VCaP (cell line): ENCODE data around the gene ARHGEF11.

ENCODE experiments used
- H3K27ac ChIP-seq: fragments of 450-650 bp; 2 replicates; pipeline ENCODE4 v1.5.1; 2017
- TF ChIP-seq, protein P1 (sequence below): fragments of 450-650 bp; conservative IDR thresholded peaks from 2 replicates; pipeline ENCODE4 v1.5.1; 2017; ENCODE audit warnings: mild to moderate bottlenecking, moderate library complexity

ARHGEF11 gene

DNA sequence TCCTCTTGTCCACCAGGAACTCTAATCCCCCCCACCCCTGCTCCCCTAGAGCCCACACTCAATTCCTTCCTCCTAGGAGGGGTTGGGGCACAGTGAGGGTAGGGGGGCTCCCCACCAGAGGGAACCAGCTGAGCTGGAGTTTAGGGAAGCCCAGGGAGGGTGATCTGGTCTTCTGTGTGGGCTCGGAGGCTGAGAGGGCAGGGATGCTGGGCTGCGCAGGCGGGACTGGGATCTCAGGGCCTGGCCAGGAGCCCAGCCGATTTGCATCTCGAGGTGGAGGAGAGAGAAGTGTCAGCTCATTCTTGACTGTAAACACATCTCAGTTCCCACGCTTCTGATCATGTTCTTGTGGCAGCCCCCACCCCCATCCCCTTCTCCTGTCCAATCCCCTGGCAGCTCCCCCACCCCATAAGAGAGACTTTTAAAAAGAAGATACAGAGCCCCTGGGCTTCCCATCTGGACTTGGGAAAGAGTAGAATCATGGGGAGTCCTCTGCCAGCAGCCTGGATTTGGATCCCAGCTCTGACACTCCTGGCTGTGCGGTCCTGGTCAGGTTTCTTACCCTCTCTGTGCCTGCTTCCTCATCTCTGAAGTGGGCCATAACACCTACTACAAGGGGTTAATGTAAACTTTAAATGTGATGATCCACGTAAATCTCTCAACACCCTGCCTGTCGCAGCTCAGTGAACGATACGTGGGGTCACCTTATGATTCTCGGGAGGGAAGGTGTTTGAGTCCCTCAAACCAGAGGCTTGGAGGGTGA is 145.4 kb downstream of the ARHGEF11 start:
- TF ChIP-seq, protein P1, sequence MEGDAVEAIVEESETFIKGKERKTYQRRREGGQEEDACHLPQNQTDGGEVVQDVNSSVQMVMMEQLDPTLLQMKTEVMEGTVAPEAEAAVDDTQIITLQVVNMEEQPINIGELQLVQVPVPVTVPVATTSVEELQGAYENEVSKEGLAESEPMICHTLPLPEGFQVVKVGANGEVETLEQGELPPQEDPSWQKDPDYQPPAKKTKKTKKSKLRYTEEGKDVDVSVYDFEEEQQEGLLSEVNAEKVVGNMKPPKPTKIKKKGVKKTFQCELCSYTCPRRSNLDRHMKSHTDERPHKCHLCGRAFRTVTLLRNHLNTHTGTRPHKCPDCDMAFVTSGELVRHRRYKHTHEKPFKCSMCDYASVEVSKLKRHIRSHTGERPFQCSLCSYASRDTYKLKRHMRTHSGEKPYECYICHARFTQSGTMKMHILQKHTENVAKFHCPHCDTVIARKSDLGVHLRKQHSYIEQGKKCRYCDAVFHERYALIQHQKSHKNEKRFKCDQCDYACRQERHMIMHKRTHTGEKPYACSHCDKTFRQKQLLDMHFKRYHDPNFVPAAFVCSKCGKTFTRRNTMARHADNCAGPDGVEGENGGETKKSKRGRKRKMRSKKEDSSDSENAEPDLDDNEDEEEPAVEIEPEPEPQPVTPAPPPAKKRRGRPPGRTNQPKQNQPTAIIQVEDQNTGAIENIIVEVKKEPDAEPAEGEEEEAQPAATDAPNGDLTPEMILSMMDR = no peak
- no peak overlapping the region for H3K27ac ChIP-seq

- TF ChIP-seq, protein P1 = no peak
- no peak overlapping the region for H3K27ac ChIP-seq
Measured at GRCh38 chr1:156898971-156899664, 146.4 kb downstream of the ARHGEF11 start.

DNA sequence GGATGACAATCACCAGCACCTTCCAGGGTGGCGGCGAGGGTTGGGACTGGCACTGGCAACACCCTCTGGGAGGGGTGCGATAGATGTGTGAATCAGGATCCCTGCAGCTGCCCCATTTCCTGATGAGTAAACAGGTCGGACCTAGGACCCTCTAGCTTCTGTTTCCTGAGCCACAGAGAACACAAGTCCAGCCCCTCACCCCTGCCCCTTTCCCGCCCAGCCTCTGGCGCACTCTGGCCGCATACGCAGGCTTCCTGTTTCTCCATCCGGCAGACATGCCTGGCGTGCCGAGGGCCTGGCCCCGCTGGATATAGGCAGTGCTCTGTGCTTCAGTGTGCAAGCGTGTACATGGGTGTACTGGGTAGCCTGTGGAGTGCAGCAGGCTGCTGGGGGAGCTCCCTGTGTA is 147.4 kb downstream of the ARHGEF11 start:
- H3K27ac ChIP-seq = no peak overlapping the region
- TF ChIP-seq, protein P1 = no peak

DNA sequence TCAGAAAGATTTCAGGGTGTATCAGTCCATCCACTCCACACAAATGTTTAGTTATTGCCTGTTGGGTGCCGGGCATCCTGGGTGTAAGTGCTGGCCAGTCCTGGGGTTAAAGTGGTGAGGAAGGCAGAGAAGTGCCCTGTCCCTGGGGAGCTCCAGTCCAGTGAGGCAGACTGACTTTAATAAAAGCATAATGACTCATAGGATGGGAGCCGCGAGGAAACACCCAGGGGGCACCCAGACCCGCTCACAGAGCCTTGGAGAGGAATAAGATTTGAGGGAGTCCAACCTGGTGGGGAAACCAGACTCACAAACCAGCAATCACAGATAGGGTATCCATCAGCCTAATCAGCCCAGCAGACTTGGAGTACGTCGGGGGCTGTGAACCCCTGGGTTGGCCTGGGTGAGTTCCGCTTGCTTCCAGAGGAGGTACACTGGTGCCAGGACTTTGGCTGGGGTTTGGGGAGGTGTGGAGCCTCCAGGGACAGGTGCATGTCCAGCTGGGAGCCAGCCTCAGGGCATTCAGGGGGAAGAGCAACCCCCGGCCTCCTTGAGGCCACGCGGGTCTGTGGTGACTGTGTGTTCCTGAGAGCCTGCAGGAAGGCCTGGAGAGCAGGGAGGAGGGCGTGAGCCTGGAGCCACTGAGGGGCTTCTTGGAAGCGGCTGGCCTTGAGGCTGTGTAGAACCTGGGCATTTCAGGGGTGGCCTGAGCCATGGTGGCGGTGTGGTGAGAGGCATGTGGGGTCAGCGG is 148.3 kb downstream of the ARHGEF11 start:
- TF ChIP-seq, protein P1 = no peak
- H3K27ac ChIP-seq = no peak overlapping the region

DNA sequence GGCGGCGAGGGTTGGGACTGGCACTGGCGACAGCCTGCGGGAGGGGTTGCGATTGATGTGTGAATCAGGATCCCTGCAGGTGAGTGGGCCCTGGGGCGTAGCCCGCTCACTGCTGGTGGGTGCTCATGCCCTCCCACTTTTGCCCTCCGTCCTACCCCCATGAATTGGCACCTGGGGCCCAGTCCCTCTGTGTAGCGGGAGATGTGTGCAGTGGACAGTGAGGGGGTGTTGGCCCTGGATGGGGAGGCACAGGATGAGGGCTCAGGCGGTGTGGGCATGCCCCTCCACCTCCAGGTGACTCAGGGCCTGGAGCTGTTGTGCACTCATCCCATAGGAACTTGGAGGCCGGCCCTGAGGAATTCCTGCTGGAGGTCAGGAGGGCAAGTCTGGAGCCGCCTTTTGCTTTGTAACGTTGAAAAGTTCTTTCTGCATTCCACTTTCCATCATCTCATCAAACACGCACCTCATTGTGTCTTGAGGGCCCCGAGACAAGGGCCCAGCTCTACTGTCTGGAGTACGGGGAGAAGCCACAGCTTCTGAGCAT is 149.0 kb downstream of the ARHGEF11 start:
- TF ChIP-seq, protein P1 = no peak
- no peak overlapping the region for H3K27ac ChIP-seq

DNA sequence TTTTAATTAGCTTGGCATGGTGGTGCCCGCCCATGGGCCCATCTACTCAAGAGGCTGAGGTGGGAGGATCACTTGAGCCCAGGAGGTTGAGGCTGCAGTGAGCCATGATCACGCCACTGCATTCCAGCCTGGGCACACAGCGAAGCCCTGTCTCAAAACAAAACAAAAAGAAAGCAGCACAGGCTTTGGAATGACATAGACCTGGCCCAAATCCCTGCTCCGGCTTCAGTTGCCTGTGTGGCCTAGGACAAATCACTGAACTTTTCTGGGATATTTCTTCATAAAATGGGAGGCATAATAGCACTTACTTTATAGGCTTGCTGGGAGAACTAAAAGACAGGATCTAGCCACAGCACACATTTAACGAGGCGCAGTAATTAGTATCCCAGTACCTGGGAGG is 149.6 kb downstream of the ARHGEF11 start:
- TF ChIP-seq, protein P1 = no peak
- H3K27ac ChIP-seq = no peak overlapping the region

- no peak overlapping the region for H3K27ac ChIP-seq
- TF ChIP-seq, protein P1 = no peak
Measured at GRCh38 chr1:156895455-156895812, 150.1 kb downstream of the ARHGEF11 start.
